ENCODE measurements around the gene ERGIC3.
"Not testable (repeated sequence)": the region's sequence is repeated elsewhere in the genome, so short reads cannot be mapped to it uniquely, and the experiment has no call there.

Gene ERGIC3

DNA sequence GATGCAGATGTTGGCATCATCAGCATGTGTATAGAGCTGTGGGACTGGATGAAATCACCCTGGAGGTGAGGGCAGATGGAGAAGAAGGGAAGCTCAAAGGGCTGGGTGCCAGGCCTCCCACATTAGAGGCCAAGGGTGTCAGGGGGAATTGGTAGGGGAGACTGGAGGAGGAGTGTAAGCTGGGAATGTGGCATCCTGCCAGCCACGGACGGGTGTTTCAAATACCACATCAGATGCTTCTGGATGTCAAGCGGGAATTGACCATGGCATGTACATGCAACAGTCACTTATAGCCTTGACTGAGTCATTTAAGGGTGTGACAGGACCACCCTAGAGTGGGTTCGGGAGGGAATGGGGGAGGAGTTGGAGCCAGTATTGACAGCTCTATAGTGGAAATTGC is 9.6 kb downstream of the ERGIC3 start:
- TF ChIP-seq, protein P1, sequence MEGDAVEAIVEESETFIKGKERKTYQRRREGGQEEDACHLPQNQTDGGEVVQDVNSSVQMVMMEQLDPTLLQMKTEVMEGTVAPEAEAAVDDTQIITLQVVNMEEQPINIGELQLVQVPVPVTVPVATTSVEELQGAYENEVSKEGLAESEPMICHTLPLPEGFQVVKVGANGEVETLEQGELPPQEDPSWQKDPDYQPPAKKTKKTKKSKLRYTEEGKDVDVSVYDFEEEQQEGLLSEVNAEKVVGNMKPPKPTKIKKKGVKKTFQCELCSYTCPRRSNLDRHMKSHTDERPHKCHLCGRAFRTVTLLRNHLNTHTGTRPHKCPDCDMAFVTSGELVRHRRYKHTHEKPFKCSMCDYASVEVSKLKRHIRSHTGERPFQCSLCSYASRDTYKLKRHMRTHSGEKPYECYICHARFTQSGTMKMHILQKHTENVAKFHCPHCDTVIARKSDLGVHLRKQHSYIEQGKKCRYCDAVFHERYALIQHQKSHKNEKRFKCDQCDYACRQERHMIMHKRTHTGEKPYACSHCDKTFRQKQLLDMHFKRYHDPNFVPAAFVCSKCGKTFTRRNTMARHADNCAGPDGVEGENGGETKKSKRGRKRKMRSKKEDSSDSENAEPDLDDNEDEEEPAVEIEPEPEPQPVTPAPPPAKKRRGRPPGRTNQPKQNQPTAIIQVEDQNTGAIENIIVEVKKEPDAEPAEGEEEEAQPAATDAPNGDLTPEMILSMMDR (IDR thresholded peaks at IDR 0.05; ENCODE audit: control insufficient read depth, extremely low read depth, insufficient read depth), result no peak
- no peak overlapping the region for H3K4me3 ChIP-seq (ENCODE audit: low read depth, low read length)

DNA sequence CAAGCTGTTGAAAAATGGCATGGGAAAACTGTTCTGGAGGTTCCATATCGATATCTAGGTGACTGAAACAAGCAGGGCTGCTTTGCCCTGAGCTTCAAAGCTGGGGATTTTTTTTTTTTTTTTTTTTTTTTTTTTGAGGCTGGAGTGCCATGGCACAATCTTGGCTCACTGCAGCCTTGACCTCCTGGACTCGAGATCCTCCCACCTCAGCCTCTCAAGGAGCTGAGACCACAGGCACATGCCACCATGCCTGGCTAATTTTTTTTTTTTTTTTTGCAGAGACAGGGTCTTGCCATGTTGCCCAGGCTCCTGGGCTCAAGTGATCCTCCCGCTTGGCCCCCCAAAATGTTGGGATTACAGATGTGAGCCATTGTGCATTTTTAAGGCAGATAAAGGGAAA is 11.0 kb downstream of the ERGIC3 start:
- H3K4me3 ChIP-seq (ENCODE audit: low read depth, low read length), result no peak overlapping the region
- TF ChIP-seq, protein P1 (IDR thresholded peaks at IDR 0.05; ENCODE audit: control insufficient read depth, extremely low read depth, insufficient read depth), result no peak
- no peak for DNase-seq (ENCODE audit: low read depth)

More for the DNA sequence above, 9.6 kb downstream of the ERGIC3 start:
- DNase-seq (ENCODE audit: low read depth), result no peak

DNA sequence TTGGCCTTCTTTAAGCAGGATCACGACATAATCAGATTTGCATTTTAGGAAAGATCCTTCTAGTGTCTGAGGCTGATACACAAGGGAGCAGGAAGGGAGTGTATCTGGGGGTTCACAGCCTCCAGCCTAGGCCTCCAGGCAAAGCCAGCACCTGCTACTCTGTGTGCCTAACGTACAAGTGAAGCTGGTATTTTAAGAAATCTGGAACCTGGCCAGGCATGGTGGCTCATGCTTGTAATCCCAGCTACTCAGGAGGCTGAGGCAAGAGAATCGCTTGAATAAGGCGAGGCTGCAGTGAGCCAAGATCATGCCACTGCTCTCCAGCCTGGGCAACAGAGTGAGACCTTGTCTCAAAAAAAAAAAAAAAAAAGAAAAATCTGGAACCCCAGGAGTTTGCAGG is 13.6 kb downstream of the ERGIC3 start:
- H3K4me3 ChIP-seq (ENCODE audit: low read depth, low read length); DNase-seq (ENCODE audit: low read depth): not testable (repeated sequence)

DNA sequence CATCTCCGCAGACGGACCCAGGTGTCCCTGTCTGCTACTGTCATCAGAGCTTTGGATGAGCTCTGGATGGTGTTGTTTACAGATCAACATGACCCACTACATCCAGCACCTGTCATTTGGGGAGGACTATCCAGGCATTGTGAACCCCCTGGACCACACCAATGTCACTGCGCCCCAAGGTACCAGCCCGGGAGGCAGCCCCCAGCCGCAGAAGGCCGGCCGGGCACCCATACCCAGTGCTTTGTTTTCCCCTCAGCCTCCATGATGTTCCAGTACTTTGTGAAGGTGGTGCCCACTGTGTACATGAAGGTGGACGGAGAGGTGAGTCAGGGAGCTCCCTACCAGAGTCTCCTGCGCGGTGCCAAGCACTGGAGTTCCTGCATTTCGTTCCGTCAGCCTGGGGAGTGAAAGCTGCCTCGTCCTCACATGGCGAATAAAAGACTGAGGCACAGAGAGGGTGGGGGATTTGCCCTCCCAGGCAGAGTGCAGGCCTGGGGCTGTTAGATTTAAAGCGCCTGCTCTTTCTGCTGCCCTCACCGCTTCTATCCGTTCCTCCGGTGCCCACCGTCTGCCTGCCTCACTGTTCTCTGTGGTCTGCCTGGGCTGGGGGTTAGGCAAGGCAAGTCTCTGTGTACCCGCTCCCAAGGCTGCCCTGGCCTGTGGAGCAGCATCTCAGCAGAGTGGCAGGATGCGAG is 14.2 kb downstream of the ERGIC3 start:
- TF ChIP-seq, protein P1 (IDR thresholded peaks at IDR 0.05; ENCODE audit: control insufficient read depth, extremely low read depth, insufficient read depth), result no peak
- H3K4me3 ChIP-seq (ENCODE audit: low read depth, low read length), result no peak overlapping the region
- no peak for DNase-seq (ENCODE audit: low read depth)

DNA sequence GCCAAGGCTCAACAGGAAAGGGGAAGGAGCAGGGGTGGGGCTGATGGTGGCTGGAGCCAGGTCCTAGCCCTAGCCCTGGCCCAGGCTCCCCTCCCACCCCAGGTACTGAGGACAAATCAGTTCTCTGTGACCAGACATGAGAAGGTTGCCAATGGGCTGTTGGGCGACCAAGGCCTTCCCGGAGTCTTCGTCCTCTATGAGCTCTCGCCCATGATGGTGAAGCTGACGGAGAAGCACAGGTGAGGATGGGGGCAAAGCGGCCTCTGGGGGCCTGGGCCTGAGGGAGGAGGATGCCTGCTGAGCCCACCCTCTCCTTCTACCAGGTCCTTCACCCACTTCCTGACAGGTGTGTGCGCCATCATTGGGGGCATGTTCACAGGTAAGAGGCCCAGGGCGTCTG is 15.0 kb downstream of the ERGIC3 start:
- no peak overlapping the region for H3K4me3 ChIP-seq (ENCODE audit: low read depth, low read length)
- no peak for DNase-seq (ENCODE audit: low read depth)
- TF ChIP-seq, protein P1 (IDR thresholded peaks at IDR 0.05; ENCODE audit: control insufficient read depth, extremely low read depth, insufficient read depth), result no peak

DNA sequence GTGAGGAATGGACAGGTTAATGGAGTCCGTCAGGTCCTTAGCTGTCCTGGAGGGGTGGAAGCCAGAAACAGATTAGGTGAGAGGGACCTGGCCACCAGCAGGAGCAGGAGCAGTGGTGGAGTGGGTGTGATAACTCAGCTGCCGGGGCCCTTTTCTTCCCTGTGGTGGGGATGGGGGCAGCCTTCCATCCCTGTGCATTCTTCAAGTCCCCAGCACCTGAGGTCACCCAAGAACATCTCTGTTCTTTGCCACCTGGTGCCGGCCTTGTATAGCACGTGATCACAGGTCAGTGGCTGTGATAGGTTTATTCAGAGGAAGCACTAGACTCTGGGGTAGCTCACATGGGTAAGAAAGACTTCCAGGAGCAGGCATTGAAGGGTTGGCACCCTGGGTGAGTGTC is 16.6 kb downstream of the ERGIC3 start:
- no peak for DNase-seq (ENCODE audit: low read depth)
- TF ChIP-seq, protein P1 (IDR thresholded peaks at IDR 0.05; ENCODE audit: control insufficient read depth, extremely low read depth, insufficient read depth), result no peak
- H3K4me3 ChIP-seq (ENCODE audit: low read depth, low read length), result no peak overlapping the region

DNA sequence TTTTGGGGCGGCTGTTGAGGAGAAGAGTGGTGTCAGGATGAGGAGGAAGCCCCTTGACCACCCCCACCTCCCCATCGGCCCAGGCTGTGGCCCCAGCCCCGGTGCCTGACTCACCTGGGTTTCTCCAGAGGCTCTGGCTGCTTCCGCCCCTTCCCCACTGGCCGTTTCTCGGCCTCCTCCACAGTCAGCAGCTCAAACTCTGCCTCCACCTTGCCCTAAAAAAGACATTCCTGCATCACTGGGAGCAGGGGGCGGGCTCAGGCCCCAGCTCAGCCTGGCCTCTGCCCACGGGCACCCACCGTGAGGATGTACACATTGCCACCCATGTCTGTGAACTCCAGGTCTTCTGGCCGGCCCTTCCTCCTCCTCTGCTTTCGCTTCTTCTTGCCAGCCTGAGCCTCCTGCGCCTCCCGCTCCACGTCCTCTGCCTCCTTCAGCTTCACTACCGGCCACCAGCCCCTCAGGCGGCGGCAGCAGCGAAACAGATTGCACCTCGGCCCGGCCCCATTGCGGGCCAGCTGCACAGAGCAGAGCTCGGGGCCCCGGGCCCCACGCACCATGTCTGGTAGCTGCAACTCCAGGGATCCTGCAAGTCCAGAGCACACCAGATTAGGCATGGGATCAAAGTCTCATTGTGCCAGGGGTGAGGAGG is 17.3 kb downstream of the ERGIC3 start:
- DNase-seq (ENCODE audit: low read depth), result no peak
- H3K4me3 ChIP-seq (ENCODE audit: low read depth, low read length), result no peak overlapping the region
- TF ChIP-seq, protein P1 (IDR thresholded peaks at IDR 0.05; ENCODE audit: control insufficient read depth, extremely low read depth, insufficient read depth), result no peak

Measured in LNCaP clone FGC (cell line).